NK-92 (cell line): Measurements from ENCODE around the gene TRDMT1.
"Not testable (repeated sequence)": the region's sequence is repeated elsewhere in the genome, so short reads cannot be mapped to it uniquely, and the experiment has no call there.

Experiments
- DNase-seq: peaks from one replicate; lab custom pipeline; 2025; ENCODE audit not compliant: unreplicated experiment; lab: John Stamatoyannopoulos, UW

The TRDMT1 gene

DNA sequence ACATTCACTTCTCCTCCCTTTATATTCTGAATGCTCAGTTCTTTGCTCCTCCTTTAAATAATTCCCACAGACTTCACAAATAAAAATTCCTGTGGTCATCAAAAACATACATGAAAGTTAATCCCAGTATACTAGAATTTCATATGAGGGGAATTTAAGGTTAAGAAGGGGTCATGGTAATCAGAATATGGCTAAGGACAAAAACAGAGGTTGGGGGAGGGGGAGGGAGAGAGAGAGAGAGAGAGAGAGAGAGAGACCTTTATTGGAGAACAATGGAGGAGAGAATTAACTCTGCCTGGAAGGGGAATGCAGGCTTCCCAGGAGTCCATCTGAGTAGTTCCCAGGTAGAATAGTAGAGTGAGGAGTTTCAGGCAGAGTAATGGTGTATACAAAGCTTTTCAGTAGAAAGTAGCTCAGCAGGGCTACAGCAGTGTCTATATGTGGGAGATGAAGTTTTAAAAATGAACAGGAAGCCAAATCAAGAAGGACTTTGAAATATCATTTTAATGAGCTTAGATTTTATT is 66.7 kb downstream of the TRDMT1 start:
- no peak for DNase-seq

DNA sequence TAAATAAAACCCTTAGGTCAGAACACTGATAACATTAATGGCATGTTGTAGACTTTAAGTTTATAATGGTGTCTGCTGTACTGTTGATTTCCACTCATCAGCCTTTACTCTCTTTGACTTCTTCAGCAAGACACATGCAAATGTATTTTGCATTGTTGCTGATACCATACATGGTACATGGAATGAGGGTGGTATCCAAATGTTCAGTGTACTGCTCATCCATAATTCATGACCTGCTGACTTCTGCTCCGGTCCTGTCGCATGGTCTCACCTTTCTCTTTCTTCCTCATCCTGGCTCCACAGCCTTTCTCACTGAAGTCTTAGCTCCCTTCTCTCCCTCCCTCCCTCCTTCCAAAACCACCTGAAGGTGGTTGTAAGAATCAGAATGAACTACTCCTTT is 67.2 kb downstream of the TRDMT1 start:
- no peak for DNase-seq

DNA sequence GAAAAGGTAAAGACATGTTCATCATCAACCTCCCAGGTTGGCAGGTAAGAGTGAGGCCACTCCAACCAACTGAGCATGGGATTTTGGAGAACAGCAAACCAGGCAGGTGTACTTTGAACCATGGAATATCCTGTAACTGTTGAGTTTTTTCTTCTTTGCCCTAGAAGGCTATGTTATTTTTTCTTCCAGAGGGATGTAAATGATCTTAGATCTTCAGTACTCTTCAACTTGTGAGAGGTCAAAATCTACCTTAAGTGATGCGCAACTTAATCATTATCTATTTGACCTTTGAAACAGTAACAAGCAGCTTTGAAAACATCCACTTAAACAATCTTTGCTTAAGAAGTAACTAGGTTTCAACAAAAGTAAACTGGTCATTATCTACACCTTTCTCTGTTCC is 71.7 kb downstream of the TRDMT1 start, which contains the start of gene CUBN:
Gene CUBN (minus strand): TSS at position 71 of the 400 bp plus-strand sequence. CDS start 46 bp downstream, at position 25.
- DNase-seq, result no peak

DNA sequence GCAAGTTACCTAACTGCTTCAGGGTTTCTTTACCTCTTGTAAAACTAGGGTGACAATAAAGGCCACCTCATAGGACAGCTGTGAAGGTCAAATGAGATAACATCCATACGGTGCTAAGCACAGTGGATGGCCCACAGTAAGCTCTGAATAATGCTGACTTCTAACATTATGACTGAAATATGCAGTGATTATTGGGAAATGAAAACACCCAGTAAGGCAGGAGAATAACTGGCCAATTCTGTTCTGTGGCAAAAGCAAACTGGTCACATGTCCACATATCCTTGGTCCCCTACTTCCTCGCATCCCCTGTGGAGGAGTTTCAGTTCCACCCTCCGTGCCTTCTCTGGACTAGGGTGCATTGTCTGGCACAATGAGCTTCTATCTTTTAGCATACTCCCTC is 73.2 kb downstream of the TRDMT1 start:
- DNase-seq, result no peak

DNA sequence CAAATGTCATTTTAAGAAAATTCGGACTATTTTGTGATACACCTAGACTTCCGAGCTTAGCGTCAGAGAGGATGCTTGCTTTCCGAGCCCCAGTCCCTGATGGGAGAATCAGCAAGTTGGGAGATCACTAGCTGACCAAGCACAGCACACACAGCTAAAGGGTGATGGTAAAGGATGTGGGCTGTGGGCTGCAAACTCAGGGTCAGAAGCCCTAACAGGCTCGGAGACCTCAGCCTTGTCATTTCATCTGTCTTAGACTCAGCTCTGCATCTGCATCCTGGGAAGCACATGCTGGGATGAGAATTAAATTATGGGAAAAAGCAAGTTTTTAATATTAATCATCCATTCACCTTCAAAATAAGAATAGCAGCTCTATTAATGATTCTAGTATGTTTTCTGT is 75.1 kb downstream of the TRDMT1 start:
- no peak for DNase-seq

DNA sequence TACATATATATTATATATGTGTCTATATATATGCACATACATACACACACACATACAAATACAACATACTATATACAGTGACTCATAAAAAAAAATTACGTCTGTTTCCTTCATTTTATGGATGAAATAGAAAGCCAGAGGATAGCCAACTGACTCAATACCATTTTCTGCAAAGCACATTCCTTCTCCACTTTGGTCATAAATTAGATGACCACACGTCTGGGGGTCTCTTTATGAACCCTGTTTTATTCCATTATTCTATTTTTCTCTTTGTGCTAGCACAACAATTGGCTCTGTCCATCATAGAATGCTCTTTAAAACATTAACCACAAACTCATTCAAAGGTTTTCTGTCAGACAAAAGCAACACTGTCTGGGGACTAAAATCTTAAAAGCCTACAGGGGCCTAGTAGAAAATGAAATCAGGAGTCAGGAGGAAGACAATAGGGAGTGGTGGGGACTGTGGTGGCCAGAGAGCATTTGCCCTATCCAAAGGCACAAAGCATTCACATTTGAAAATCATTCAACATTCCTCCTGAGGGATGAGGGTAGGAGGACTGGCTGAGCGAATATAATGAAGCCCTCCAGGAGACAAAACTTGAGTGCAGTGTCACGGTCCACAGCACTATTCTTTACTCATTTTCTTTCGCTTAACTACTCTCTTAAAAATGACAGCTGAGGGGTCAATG is 76.1 kb downstream of the TRDMT1 start:
- DNase-seq, result no peak

DNA sequence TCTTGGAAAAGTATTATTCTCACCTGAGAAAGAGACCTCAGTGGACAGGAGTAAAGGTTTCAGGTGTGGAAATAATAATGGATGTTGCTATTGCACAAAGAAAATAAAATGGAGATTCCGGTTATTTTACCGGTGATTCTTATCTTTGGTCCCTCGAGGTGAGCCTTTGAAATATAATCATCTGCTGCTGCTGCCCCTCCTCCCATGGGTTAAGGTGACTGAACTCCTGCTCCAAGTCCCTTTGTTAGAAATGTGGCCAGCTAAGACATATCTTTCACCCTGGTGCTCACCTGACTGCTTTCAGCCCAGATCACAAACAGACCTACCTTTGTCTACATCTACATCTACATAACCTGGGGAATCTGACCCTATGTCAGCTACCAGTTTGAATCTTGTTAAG is 77.5 kb downstream of the TRDMT1 start:
- DNase-seq, result no peak

DNA sequence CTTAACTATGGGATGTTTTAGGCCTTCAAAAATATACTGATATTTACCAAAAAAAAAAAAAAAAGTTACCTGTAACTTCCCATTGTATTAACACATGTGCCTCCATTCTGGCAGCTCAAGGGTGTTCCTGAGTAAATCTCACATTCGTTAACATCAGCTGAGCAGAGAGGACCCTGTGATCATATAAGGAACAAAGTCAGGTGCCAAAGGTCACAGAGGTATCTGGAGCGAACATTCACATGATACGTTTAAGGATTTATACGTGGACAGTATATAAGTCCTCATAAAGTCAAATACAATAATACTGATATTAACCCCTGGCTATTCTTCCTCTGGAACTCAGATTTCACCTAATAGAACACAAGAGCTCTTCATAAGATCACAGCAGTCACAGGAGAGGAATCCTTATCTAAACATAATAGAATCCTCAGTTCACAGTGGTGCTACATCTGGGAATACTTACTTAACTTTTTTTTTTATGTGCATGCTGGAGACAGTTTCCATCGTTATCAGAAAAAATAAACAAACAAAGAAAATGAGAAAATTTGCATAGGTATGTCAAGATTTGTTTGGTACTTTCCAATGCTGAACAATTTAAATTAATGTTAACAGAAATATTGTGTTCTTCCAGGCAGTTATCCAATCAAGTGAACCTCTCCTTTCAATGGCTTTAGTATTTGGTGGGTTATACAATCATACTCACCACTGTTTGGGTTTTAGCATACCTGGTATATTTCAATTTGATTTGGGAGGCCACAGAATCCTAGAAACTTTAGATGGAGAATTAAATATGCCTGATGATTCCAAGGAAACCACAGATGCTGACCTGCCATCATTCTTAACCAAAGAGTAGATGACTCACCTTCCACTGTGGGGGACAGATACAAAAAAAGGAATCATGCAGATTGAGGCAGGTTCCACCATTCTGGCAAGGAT is 78.5 kb downstream of the TRDMT1 start:
- no peak for DNase-seq

DNA sequence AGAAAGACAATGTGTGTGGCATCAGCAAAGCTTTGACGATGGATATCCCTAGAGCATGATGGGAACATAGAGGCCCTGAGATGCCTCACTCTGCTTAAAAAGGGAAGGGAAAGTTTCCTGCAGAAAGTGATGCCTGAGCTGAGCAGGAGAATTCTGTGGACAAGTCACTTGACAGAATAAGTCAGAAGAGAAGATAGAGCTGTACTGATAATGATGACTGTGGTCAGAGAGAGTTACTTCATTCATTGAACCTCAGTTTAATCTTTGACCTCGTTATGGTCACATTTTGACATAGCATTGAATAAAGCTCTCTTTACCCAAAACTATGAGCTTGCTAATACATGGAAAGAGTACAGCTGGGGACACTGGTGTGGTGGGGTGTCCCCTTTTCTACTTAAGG is 79.4 kb downstream of the TRDMT1 start:
- DNase-seq, result no peak

DNA sequence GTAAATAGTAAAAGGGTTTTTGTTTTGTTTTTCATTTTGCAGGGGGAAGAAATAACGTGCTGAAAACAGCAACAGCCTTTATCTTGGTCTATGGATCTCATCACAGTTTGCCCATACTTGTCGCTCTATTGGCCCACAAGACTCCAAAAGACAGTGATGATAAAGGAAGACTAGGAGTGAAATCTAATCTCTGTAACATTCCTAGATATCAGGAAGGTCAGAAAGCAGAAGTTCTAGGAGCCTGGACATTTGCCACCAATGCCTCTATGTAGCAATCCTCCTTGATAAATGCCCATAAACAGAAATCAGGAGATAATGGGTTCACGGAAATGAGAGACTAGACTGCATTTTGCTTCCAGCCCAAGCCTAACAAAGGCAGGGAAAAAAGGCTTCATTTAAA is 80.8 kb downstream of the TRDMT1 start:
- no peak for DNase-seq

DNA sequence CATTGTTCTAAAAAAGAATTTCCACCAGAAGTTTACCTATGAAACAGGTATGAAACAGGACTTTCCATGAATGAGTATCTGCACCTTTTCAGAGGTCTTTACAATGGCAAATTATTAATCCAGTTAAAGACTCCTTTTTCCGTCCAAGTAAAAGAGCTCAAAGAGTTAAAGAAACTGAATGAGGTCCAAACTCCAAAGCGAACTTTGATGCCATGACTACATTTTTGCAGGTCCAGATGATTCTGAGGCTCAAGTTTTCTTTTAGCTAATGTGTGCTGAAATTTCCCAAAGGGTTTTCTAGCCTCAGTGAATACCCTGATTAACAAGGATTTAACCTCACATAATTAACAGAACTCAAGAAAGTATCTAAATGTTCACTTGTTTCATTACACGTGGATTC is 81.6 kb downstream of the TRDMT1 start:
- no peak for DNase-seq

DNA sequence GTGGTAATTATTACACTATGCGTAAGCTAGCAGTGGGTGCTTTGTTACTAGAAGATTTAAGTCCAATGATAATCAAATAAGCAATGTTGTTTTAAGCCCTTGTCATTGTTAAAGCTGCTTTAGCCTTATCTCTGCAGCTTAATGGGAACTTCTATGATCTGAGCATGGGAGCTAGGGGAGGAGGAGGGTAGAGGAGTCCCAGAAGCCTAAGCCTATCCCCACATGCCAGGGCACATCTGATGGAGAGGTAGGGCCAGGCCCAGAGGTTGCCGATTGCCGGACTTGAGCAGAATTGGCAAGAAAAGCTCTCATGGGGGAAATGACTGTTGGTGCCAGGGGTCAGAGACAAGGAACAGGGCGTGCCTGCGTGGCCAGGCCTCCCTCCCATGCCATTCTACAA is 85.3 kb downstream of the TRDMT1 start:
- DNase-seq, result no peak

DNA sequence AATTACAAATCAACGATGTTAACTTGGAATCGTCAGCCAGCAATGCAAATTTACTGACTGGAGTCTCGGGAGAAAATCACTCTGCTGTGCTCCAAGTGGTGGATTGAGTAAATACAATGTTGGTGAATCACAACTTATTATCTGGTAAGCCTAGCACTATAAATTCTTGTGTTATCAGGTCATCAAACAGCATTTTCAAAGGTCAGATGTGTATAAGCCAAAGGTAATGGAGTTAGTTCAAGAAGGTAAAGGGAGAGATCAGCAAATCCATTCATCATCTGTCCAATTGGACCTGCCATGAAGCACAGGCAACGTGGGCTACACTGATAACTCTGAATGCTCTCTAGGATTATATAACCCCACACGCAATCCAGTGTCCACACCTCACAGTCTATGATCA is 85.8 kb downstream of the TRDMT1 start:
- DNase-seq, result no peak

DNA sequence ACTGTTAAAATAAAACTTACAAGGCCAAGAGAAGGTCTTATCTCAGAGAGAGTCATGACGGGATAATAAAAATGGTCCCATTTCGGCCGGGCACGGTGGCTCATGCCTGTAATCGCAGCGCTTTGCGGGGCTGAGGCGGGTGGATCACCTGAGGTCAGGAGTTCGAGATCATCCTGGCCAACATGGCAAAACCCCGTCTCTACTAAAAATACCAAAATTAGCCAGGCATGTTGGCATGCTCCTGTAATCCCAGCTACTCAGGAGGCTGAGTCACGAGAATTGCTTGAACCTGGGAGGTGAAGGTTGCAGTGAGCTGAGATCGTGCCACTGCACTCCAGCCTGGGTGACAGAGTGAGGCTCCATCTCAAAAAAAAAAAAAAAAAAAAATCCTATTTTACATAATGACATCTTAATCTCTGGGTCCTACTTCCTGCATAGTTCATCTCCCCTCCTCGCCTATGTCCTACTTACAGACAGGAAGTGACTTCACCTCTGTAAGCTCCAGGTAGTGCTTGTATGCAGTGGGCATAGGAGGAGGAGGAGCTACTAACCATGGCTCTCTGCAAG is 86.5 kb downstream of the TRDMT1 start:
- not testable (repeated sequence) for DNase-seq

DNA sequence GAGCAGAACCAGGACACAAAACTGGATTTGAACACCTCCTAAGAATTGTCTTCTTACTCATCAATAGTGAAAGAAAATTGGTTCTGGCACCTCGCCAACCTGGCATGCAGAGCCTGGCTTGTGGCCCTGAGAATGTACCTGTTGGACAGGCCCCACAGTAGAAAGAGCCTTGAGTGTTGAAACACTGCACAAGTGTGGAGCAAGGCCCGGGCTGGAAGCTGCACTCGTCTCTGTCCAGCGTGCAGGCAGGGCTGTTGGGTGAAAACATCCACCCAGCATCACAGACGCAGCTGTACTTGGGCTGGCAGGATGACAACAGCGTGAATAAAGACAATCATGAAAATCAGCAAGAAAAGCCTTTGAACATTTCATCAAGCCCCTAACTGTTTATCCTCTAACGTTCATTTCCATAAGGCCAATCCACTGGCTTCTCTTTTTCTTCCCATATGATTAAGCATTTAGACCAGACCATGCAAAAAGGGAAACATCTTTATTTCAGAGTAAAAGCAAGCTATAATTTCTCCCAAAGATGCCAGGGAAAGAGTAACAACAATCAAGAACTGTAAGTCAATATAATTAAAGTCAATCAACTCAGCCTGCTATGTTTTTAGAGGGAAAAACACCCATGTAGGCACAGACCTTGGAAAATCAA is 87.5 kb downstream of the TRDMT1 start:
- DNase-seq, result no peak

DNA sequence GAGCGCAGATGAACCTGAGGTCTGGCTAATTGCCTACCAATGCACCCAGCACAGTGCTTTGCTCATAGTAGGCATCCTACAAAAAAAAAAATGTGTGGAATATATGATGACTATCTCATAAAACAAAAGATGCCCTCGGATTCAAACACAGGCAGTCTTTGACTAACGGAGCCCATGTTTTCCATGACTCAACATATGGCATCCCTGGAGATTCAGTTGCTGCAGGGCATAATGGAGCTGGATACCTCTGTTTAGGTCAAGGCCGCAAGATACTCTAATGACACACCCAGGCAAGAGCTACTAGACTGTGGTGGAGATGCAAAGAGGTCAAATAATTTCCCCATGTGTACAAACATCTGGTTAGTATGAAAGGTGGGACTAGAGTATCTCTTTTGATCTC is 88.1 kb downstream of the TRDMT1 start:
- DNase-seq, result no peak

DNA sequence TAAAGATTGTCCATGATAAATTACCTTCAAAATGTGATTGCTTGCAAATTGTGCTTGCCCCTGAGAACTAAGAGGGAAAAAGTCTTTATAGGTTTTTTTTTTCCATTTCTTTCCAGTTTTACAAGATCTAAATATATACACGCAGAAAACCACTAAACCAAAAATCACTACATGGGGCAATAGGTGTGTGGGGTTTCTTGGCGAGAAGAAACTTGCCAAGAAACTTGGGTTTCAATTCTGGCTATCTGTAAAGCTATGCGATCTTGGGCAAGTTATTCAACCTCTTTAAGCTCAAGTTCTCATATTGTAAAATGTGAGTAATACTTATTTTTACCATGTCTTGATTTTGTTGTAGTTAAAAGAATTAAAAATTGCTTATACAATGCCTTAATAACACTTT is 88.9 kb downstream of the TRDMT1 start:
- no peak for DNase-seq

DNA sequence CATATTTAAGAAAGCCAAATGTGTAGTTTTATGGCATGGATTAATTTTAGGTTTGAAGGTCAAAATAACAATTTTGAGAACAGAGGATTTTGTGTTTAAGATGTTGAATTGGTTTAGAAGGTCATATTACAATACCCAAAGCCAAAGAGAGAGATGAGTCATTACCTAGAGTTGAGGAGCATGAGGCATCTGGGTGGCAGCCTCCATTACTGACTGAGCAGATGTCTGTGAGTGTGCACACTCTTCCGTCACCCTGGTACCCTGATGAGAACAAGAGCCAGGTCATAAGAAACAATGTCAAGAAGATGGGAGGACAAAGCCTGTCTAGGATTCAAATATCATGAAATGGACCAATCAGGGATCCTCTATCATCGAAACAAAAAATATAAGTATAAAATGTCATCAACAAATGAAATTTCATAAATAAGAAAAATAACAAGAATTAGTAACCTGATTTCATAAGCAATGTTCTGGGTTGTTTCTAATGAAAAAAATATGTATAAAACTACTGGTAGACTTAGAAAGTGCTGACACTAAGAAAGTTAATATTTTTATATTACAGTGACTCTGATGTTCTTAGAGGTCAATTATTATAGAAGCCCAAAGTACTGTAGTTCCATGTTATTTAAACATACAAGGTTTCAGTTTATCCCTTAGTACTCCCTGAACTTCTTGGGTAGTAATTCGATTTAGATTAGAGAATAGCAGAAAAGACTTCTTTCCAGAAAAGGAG is 91.8 kb downstream of the TRDMT1 start:
- no peak for DNase-seq

DNA sequence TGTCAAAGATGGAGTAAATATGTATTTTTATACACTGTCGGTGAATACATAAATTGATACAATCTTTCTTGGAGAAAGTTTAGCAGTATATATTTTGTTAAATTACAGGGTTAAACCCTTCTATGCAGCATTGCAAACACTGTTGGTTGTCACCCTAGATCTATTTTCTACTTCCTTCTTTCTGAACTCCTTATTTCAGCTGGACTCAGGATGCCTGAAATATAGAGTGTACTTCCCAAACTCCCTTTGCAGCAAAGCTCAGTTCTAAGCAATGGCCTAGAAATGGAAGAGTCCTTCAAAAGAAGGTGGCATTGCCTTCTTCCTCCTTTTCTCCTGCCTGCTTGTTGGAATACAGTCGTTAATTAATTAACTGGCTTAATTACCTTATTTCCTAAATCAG is 92.4 kb downstream of the TRDMT1 start:
- no peak for DNase-seq

DNA sequence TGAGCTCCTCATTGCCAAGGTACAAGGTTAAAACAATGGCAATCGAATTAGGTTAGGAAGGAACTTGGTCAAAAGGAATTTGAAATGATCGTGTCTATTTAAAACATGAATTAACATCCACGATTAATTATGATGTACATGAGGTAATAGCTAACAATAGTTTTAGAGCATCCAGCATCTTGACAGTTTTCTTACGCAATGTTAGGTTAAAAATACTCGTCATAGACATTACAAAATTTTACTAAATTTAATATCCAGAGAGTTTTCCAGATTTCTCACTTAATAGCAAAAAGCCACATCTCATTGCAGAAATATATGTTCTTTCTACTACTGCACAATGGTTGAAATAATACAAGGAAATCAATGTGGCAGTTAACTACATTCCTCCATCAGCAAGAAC is 94.5 kb downstream of the TRDMT1 start:
- no peak for DNase-seq

DNA sequence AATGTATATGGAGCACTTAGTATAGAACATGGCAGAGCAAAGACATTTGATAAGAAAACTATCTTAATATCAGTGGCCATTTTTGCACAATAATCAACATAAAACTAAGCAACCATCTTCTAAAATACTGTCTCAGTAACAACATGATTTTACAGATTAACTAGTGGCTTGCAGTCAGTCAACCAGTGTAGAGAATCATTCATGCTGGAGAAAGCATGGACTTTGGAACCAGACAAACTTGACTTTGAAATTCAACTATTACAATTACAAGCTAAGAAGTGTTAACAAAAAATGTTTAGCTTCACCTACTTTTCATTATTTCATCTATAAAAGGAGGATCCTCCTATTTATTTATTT is 99.6 kb downstream of the TRDMT1 start:
- no peak for DNase-seq
